KMS-11 (cell line): ENCODE results near the gene DNAL1.

ENCODE experiments used
- H2AFZ ChIP-seq: fragments of 200-600 bp; sonication (generic); 2 replicates; pipeline ENCODE4 v1.6.1; 2016; ENCODE audit warnings: antibody characterized with exemption, mixed run types, low read depth
- H3K27ac ChIP-seq: fragments of 200-600 bp; sonication (generic); 2 replicates; pipeline ENCODE4 v1.6.1; 2016; ENCODE audit warnings: mild to moderate bottlenecking, mixed run types
- H3K27me3 ChIP-seq: fragments of 200-600 bp; sonication (generic); 2 replicates; pipeline ENCODE4 v1.6.1; 2017; ENCODE audit warnings: mild to moderate bottlenecking, low read depth, mixed run types, moderate library complexity; ENCODE audit not compliant: insufficient read depth
- H3K36me3 ChIP-seq: fragments of 200-600 bp; sonication (generic); 2 replicates; pipeline ENCODE4 v1.6.1; 2017; ENCODE audit warnings: mild to moderate bottlenecking, mixed run types; ENCODE audit not compliant: insufficient read depth
- H3K4me1 ChIP-seq: fragments of 200-600 bp; sonication (generic); 2 replicates; pipeline ENCODE4 v1.6.1; 2016; ENCODE audit warnings: mild to moderate bottlenecking, low read depth, mixed run types; ENCODE audit not compliant: poor library complexity, severe bottlenecking
- H3K4me2 ChIP-seq: fragments of 200-600 bp; sonication (generic); 2 replicates; pipeline ENCODE4 v1.7.0; 2016; ENCODE audit warnings: mild to moderate bottlenecking, mixed run types
- H3K4me3 ChIP-seq: fragments of 200-600 bp; sonication (generic); IDR thresholded peaks from 2 replicates; pipeline ENCODE4 v1.6.1; 2017; ENCODE audit warnings: low read depth, low read length, mixed read lengths; ENCODE audit not compliant: insufficient read depth
- H3K79me2 ChIP-seq: fragments of 200-600 bp; sonication (generic); 2 replicates; pipeline ENCODE4 v1.6.1; 2016; ENCODE audit warnings: low read depth, mixed run types; ENCODE audit not compliant: insufficient read depth
- H3K9ac ChIP-seq: fragments of 200-600 bp; sonication (generic); 2 replicates; pipeline ENCODE4 v1.6.1; 2016; ENCODE audit warnings: mild to moderate bottlenecking, mixed run types
- H4K20me1 ChIP-seq: fragments of 200-600 bp; sonication (generic); 2 replicates; pipeline ENCODE4 v1.6.1; 2016; ENCODE audit warnings: mild to moderate bottlenecking, mixed run types; ENCODE audit not compliant: insufficient read depth
- TF ChIP-seq, protein P1 (sequence below): fragments of 200-600 bp; sonication (generic); conservative IDR thresholded peaks from 2 replicates; pipeline ENCODE4 v1.6.1; 2017; ENCODE audit warnings: low read depth, mild to moderate bottlenecking, antibody characterized with exemption, low read length, moderate library complexity, mixed read lengths

DNAL1 gene

GRCh38 chr14:73623504-73624054, 21.2 kb upstream of the DNAL1 start:
- H4K20me1 ChIP-seq: no peaks in the 10 kb centered on the region
- H3K79me2 ChIP-seq: no peaks in the 10 kb centered on the region
- no peak overlapping the region for H3K9ac ChIP-seq
- no peaks in the 10 kb centered on the region for H3K27me3 ChIP-seq
- H3K36me3 ChIP-seq: no peaks in the 10 kb centered on the region
- TF ChIP-seq, protein P1, sequence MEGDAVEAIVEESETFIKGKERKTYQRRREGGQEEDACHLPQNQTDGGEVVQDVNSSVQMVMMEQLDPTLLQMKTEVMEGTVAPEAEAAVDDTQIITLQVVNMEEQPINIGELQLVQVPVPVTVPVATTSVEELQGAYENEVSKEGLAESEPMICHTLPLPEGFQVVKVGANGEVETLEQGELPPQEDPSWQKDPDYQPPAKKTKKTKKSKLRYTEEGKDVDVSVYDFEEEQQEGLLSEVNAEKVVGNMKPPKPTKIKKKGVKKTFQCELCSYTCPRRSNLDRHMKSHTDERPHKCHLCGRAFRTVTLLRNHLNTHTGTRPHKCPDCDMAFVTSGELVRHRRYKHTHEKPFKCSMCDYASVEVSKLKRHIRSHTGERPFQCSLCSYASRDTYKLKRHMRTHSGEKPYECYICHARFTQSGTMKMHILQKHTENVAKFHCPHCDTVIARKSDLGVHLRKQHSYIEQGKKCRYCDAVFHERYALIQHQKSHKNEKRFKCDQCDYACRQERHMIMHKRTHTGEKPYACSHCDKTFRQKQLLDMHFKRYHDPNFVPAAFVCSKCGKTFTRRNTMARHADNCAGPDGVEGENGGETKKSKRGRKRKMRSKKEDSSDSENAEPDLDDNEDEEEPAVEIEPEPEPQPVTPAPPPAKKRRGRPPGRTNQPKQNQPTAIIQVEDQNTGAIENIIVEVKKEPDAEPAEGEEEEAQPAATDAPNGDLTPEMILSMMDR: no peak
- no peak overlapping the region for H3K4me3 ChIP-seq
- H3K27ac ChIP-seq: no peak overlapping the region
- no peaks in the 10 kb centered on the region for H3K4me1 ChIP-seq
- no peak overlapping the region for H3K4me2 ChIP-seq
- no peak overlapping the region for H2AFZ ChIP-seq

DNA sequence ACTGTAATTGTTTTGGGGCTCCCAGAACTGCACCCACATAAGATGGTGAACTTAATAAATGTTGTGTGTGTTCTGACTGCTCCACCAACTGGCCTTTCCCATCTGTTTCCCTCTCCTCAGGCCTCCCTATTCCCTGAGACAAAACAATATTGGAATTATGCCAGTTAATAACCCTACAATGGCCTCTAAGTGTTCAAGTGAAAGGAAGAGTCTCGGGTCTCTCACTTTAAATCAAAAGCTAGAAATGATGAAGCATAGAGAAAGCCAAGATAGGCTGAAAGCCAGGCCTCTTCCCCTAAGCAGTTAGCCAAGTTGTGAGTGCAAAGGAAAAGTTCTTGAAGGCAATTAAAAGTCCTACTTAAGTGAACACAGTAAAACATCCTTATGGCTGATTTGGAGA, 19.1 kb upstream of the DNAL1 start:
- Histone ChIP-seq H3K4me1 (no peaks in the 10 kb centered on the region), H3K4me3 (no peak overlapping the region), H3K27me3 (no peaks in the 10 kb centered on the region), H3K36me3 (no peaks in the 10 kb centered on the region), H3K4me2 (no peak overlapping the region), H4K20me1 (no peaks in the 10 kb centered on the region), H3K79me2 (no peaks in the 10 kb centered on the region), H3K27ac (no peak overlapping the region), H2AFZ (no peak overlapping the region), H3K9ac (no peak overlapping the region)
- TF ChIP-seq, protein P1: no peak

- Histone ChIP-seq H4K20me1 (no peaks in the 10 kb centered on the region), H3K27me3 (no peaks in the 10 kb centered on the region), H2AFZ (no peak overlapping the region), H3K4me3 (no peak overlapping the region), H3K79me2 (no peaks in the 10 kb centered on the region), H3K36me3 (no peaks in the 10 kb centered on the region), H3K4me2 (no peak overlapping the region), H3K27ac (no peak overlapping the region), H3K9ac (no peak overlapping the region), H3K4me1 (no peaks in the 10 kb centered on the region)
- TF ChIP-seq, protein P1: no peak
Measured at GRCh38 chr14:73627151-73627558, 17.6 kb upstream of the DNAL1 start.

- Histone ChIP-seq H2AFZ (no peak overlapping the region), H3K36me3 (no peaks in the 10 kb centered on the region), H3K79me2 (no peaks in the 10 kb centered on the region), H4K20me1 (no peaks in the 10 kb centered on the region), H3K4me1 (no peaks in the 10 kb centered on the region), H3K9ac (no peak overlapping the region), H3K27me3 (no peaks in the 10 kb centered on the region), H3K27ac (no peak overlapping the region), H3K4me3 (no peak overlapping the region), H3K4me2 (no peak overlapping the region)
- TF ChIP-seq, protein P1: no peak
Measured at GRCh38 chr14:73630009-73630780, 14.6 kb upstream of the DNAL1 start.
